Measurements from ENCODE around the gene CHST3. TPM values are rescaled to one million over a fixed set of nuclear protein-coding genes. Genes with fewer than 3 reads are reported as not detected.

The CHST3 gene
- total RNA-seq, 2 experiments from 2014 or later: 0.02 TPM

DNA sequence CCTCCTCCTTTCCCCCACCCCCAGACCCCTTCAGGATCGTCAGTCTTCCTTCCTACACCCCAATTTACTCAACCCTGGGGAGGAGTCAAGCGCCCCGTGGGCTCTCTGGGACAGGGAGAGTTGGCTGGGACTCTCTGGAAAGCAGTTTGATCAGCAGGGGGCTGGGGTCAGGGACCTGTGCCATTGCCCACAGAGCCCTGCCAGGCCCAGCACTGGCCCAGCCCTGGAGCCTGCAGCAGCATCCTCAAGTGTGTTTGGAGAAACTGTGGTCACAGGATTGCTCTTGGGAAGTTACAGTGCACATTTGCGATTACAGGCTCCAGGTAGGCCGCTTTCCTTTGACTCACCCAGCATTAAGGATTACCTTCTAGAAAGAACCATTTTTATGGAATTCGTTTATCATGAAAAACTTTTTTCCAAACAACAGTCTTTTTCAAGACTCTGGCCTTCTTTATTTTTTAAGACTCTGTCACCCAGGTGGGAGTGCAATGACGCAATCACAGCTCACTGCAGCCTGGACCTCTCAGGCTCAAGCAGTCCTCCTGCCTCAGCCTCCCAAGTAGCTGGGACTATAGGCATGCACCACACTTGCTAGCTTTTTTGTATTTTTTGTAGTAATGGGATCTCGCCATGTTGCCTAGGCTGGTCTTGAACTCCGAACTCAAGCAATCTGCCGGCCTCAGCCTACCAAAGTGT lies 50.7 kb downstream of the CHST3 start:
- no peaks in the 10 kb centered on the region for H3K4me1 Mint-ChIP-seq
- POLR2A ChIA-PET: no interaction called here
- H3K27me3 Mint-ChIP-seq: no peaks in the 10 kb centered on the region
- no peak for DNase-seq
- no peaks in the 10 kb centered on the region for H3K9me3 Mint-ChIP-seq
- H3K27ac Mint-ChIP-seq: no peak overlapping the region
- CTCF ChIA-PET: no interaction called here
- H3K36me3 Mint-ChIP-seq (ENCODE audit: low read depth): no peaks in the 10 kb centered on the region
- no peak overlapping the region for H3K4me3 Mint-ChIP-seq

- H3K27me3 Mint-ChIP-seq: no peaks in the 10 kb centered on the region
- no peaks in the 10 kb centered on the region for H3K9me3 Mint-ChIP-seq
- no peaks in the 10 kb centered on the region for H3K4me1 Mint-ChIP-seq
- H3K36me3 Mint-ChIP-seq (ENCODE audit: low read depth): no peaks in the 10 kb centered on the region
- POLR2A ChIA-PET: no interaction called here
- no peak overlapping the region for H3K4me3 Mint-ChIP-seq
- no peak overlapping the region for H3K27ac Mint-ChIP-seq
- no peak for DNase-seq
- CTCF ChIA-PET: no interaction called here
Observed at GRCh38 chr10:72015841-72016240, 51.6 kb downstream of the CHST3 start.

GRCh38 chr10:72016608-72017300 lies 52.6 kb downstream of the CHST3 start:
- Mint-ChIP-seq H3K27me3 (peaks cover 2% of the 10 kb centered on the region), H3K4me1 (peaks cover 4% of the 10 kb centered on the region), H3K36me3 (ENCODE audit: low read depth) (no peaks in the 10 kb centered on the region), H3K27ac (no peak overlapping the region), H3K4me3 (no peak overlapping the region), H3K9me3 (no peaks in the 10 kb centered on the region)
- POLR2A ChIA-PET: no interaction called here
- no peak for DNase-seq
- CTCF ChIA-PET: no interaction called here

- CTCF ChIA-PET: no interaction called here
- Mint-ChIP-seq H3K27ac (no peak overlapping the region), H3K27me3 (peaks cover 3% of the 10 kb centered on the region), H3K9me3 (no peaks in the 10 kb centered on the region), H3K36me3 (ENCODE audit: low read depth) (no peaks in the 10 kb centered on the region), H3K4me1 (peaks cover 4% of the 10 kb centered on the region), H3K4me3 (no peak overlapping the region)
- POLR2A ChIA-PET: no interaction called here
- DNase-seq: no peak
Observed at GRCh38 chr10:72019085-72019876, 55.1 kb downstream of the CHST3 start.

DNA sequence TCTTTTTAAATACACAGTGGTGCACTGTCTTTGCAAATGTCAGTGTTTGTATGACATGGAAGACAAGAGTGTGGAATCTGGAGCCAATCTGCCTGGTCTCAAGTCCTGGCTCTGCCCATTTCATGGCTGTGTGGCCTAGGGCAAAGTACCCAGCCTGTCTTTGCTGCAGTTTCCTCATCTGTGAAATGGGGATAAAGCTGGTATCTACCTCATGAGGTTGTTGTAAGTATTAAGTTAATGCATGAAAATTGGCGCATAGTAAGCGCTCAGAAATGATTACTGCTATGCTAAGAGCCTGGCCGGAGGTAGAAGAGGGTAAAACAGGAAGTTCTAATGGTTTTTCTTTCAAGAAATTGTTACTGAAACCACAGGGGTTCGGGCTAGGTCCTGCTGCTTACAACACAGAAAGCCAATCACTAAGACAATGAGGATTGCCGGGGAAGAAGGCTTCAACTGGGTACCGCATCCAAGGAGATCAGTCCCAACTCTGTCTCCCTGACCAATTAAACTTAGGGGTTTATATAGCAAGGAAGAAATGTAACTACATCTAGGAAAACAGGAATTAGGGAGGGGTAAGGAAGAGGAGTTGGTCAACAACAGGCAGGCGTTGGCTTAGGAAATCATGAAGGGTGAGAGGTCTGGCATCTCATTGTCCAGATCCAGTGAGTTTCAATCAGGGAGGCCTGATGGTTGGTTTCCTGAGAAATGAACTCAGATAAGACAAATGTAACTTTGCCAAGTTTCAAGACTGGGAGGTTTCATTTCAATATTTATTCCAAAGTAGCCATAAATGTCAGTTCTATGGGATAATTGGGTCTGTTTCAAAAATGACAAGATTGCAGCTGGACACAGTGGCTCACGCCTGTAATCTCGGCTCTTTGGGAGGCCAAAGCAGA lies 57.0 kb downstream of the CHST3 start:
- H3K4me3 Mint-ChIP-seq: no peak overlapping the region
- no peaks in the 10 kb centered on the region for H3K9me3 Mint-ChIP-seq
- no peak overlapping the region for H3K27ac Mint-ChIP-seq
- no peaks in the 10 kb centered on the region for H3K36me3 Mint-ChIP-seq (ENCODE audit: low read depth)
- peaks cover 3% of the 10 kb centered on the region for H3K27me3 Mint-ChIP-seq
- DNase-seq: no peak
- ChIA-PET POLR2A (no interaction called here), CTCF (interaction anchor here (1.2 kb wide), 1 partner anchor 27 kb away, joined by 3 read pairs; no protein-coding TSS in a partner anchor)
- H3K4me1 Mint-ChIP-seq: peaks cover 4% of the 10 kb centered on the region

DNA sequence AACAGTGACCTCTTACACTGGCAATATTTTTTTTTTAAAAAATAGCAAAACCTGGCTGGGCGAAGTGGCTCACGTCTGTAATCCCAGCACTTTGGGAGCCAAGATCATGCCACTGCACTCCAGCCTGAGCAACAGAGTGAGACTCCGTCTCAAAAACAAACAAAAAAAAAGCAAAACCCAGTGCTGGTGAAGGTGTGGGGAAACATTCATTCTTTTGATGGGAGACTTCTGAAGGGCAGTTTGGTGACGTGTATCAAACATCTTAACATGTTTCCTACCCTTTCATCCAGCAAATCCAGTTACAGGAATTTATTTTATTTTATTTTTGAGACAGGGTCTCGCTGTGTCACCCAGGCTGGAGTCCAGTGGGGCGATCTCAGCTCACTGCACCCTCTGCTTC lies 58.0 kb downstream of the CHST3 start:
- H3K27me3 Mint-ChIP-seq: peaks cover 3% of the 10 kb centered on the region
- no peaks in the 10 kb centered on the region for H3K36me3 Mint-ChIP-seq (ENCODE audit: low read depth)
- POLR2A ChIA-PET: no interaction called here
- H3K4me1 Mint-ChIP-seq: peaks cover 4% of the 10 kb centered on the region
- DNase-seq: no peak
- H3K27ac Mint-ChIP-seq: no peak overlapping the region
- H3K9me3 Mint-ChIP-seq: no peaks in the 10 kb centered on the region
- CTCF ChIA-PET: interaction anchor here (1.2 kb wide), 1 partner anchor 26 kb away, joined by 3 read pairs; no protein-coding TSS in a partner anchor
- H3K4me3 Mint-ChIP-seq: no peak overlapping the region

DNA sequence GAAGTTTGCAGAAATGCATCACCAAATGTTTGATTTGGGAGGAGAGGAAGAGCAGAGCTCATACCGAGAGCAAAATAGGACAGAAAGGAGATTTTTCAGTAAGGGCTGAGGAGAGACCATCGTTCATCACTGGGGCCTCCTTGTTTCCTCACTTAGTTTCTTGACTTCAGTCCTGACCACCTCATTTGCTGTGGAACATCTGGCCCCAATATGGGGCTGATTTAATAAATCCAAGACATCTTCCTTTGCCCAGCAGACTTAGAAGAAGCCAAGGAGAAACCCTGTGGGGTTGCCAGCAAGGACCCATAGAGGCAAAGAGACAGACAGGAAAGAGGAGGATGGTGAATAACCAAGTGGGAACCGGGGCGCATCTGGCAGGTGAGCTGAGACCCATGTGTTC lies 60.4 kb downstream of the CHST3 start:
- no peak overlapping the region for H3K27ac Mint-ChIP-seq
- peaks cover 4% of the 10 kb centered on the region for H3K4me1 Mint-ChIP-seq
- H3K36me3 Mint-ChIP-seq (ENCODE audit: low read depth): no peaks in the 10 kb centered on the region
- no peak for DNase-seq
- POLR2A ChIA-PET: no interaction called here
- H3K9me3 Mint-ChIP-seq: no peaks in the 10 kb centered on the region
- CTCF ChIA-PET: interaction anchor here (1.0 kb wide), 1 partner anchor 313 kb away, joined by 3 read pairs; no protein-coding TSS in a partner anchor
- H3K27me3 Mint-ChIP-seq: peaks cover 3% of the 10 kb centered on the region
- no peak overlapping the region for H3K4me3 Mint-ChIP-seq

DNA sequence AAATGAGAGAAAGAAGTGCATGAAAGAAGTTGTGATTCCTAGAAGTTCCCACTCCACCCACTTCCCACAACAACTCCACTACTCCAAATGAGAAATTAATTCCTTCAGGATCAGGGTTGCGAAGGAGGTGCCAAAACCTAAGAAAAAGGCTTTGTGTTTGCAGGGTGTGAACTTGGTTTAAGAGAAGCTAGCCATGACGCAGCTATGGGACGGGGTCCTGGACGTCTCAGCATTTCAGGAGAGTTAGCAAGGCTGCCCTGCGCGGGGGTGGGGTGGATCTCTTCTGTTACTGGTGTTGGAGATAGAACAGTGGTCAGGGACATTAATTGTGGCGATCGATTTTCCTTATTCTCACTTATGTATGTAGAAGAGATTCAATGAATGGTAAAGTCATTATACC lies 61.2 kb downstream of the CHST3 start:
- CTCF ChIA-PET: interaction anchor here (0.6 to 1.2 kb wide), 3 partner anchors 24 to 515 kb away, joined by 3 to 4 read pairs (median 3); no protein-coding TSS in a partner anchor

DNA sequence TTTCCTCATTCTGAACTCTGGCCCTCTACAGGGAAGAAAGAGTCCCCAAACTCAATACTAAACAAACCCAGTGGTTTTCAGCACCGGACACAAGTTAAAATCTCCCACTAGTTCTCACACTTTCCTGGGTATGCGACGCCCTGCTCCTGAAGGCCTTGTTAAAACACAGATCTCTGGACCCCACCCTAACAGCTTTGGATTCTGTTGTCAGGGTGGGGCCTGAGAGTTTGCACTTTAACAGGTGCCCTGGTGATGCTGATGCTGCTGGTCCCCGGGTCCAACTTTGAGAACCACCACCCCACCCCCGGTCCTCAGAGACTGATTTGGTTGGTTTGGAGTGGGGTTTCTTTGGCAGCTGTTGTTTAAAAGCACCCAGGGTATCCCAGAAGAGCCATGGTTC lies 61.6 kb downstream of the CHST3 start:
- Mint-ChIP-seq H3K4me1 (peaks cover 4% of the 10 kb centered on the region), H3K9me3 (no peaks in the 10 kb centered on the region), H3K36me3 (ENCODE audit: low read depth) (no peaks in the 10 kb centered on the region), H3K4me3 (no peak overlapping the region), H3K27me3 (peaks cover 5% of the 10 kb centered on the region), H3K27ac (no peak overlapping the region)
- no peak for DNase-seq
- ChIA-PET CTCF (interaction anchor here (0.6 to 1.4 kb wide), 4 partner anchors 15 to 515 kb away, joined by 3 to 4 read pairs (median 3); no protein-coding TSS in a partner anchor), POLR2A (no interaction called here)

More for the DNA sequence above, 61.2 kb downstream of the CHST3 start:
- H3K36me3 Mint-ChIP-seq (ENCODE audit: low read depth): no peaks in the 10 kb centered on the region
- H3K9me3 Mint-ChIP-seq: no peaks in the 10 kb centered on the region
- no peak overlapping the region for H3K4me3 Mint-ChIP-seq
- DNase-seq: no peak
- H3K27me3 Mint-ChIP-seq: peaks cover 4% of the 10 kb centered on the region
- peaks cover 4% of the 10 kb centered on the region for H3K4me1 Mint-ChIP-seq
- H3K27ac Mint-ChIP-seq: no peak overlapping the region
- POLR2A ChIA-PET: no interaction called here

DNA sequence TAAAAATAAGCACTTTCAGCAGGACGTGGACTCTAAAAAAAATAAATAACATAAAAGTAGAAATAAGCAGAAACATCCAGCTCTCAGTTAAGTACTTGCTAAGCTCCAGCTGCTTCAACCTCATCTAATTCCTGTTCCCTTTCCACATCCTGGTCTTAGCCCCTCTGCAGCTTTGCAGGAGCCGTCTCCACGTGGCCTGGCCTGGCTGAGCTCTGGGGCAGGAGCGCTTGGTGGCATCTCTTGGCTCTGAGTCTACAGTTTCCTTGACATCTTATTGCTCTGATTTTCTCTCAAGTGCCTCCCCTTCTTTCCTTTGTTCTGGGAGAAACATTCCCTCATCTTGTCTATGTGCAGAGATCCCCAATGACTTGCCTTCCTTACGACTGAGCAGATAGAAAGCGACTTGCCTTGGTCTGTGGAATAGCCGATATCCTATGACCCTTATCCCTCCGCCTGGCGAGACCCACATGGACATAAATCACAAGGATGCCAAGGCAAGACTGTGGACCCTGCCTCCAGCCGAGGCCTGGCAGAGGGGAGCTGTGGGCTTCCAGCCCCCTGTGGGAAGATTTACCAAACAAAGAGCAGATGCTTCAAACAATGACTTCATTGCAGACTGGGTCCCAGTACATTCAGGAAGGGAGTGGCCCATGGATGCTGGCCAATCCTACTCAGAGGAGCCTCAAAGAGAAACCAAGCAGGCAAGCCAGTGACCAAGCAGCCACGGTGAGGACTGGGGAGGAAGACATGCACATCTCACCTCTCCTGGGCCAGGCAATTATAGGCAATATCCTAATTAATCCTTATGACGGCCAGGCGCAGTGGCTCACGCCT lies 62.3 kb downstream of the CHST3 start:
- Mint-ChIP-seq H3K27me3 (peaks cover 3% of the 10 kb centered on the region), H3K9me3 (no peaks in the 10 kb centered on the region), H3K4me3 (no peak overlapping the region), H3K27ac (no peak overlapping the region), H3K4me1 (no peaks in the 10 kb centered on the region), H3K36me3 (ENCODE audit: low read depth) (no peaks in the 10 kb centered on the region)
- POLR2A ChIA-PET: interaction anchor here (0.7 kb wide), 1 partner anchor 318 kb away, joined by 3 read pairs; no protein-coding TSS in a partner anchor
- DNase-seq: no peak
- CTCF ChIA-PET: interaction anchor here (0.7 to 1.4 kb wide), 3 partner anchors 14 to 59 kb away, joined by 3 read pairs; no protein-coding TSS in a partner anchor

DNA sequence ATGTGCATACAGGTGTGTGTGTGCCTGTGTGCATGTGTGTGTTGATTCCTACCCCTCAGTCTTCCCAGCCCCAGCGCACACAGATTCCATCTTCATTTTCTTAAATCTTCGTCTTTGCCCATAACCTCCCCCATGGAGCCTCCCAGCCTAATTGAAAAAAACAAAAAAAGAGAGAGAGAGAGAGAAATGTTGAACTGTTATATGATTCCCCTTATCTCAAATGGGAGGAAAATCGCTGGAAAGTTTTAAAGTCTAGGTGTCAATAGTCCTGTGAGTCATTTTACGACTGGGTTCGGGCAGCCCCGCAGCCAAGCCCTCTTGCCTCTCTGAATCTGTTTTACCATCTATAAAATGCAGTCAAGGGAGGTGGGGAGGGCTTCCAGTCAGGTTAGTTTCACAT lies 63.3 kb downstream of the CHST3 start:
- Mint-ChIP-seq H3K4me1 (no peaks in the 10 kb centered on the region), H3K27me3 (peaks cover 3% of the 10 kb centered on the region), H3K9me3 (no peaks in the 10 kb centered on the region), H3K27ac (no peak overlapping the region), H3K4me3 (no peak overlapping the region), H3K36me3 (ENCODE audit: low read depth) (no peaks in the 10 kb centered on the region)
- ChIA-PET POLR2A (no interaction called here), CTCF (no interaction called here)
- no peak for DNase-seq

DNA sequence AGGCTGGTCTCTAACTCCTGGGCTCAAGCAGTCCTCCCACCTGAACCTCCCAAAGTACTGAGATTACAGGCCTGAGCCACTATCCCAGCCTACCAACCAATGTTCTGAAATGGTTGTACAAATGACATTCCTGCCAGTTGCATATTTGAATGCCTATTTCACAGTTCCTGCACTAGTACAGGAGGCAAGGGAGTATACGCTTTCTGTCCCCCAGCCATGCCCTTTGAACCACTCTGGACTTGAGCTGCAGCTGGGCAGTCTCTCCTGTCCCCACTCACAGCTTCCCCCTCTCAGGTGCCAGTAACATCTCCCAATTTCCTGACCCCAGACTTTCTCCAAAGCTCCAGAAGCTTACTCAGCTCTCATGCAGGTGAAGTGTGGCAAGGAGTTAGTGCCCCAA lies 65.2 kb downstream of the CHST3 start:
- H3K27me3 Mint-ChIP-seq: peaks cover 2% of the 10 kb centered on the region
- H3K27ac Mint-ChIP-seq: no peak overlapping the region
- H3K4me1 Mint-ChIP-seq: no peaks in the 10 kb centered on the region
- CTCF ChIA-PET: no interaction called here
- H3K4me3 Mint-ChIP-seq: no peak overlapping the region
- H3K9me3 Mint-ChIP-seq: no peaks in the 10 kb centered on the region
- no peaks in the 10 kb centered on the region for H3K36me3 Mint-ChIP-seq (ENCODE audit: low read depth)
- POLR2A ChIA-PET: no interaction called here
- DNase-seq: no peak

Data from activated CD4-positive, alpha-beta T cell treated with anti-CD3 and anti-CD28 coated beads, Interleukin-2, amount 10 ng/mL, durations not matched to agents 7 days and 5 days (primary cell).